Spleen (tissue), 7 donors: ENCODE data around the gene RPTOR.

Source experiments
- CTCF ChIP-seq, 11 experiments: fragments of 200-600 bp in 7 of 11; fragments of 450-650 bp in 4 of 11; sonication (generic) in 4 of 11; IDR thresholded peaks in 8 of 11; conservative IDR thresholded peaks in 3 of 11; 1 replicate in 7 of 11; 2 replicates in 4 of 11; pipeline versions ENCODE4 v1.4.0 to v1.8.0; 2016 to 2021; ENCODE audit warnings: antibody characterized with exemption in 11 of 11, inconsistent platforms in 4 of 11, mild to moderate bottlenecking in 1 of 11
- POLR2A ChIP-seq, 3 donors: fragments of 450-650 bp; IDR thresholded peaks; one replicate each; pipeline ENCODE4 v1.5.1; 2017; ENCODE audit warnings: antibody characterized with exemption in 3 of 3, mild to moderate bottlenecking in 1 of 3
- POLR2AphosphoS5 ChIP-seq, 3 donors: sonication (generic); formaldehyde crosslinking; IDR thresholded peaks; one replicate each; pipeline ENCODE4 v1.5.1; 2017; ENCODE audit warnings: antibody characterized with exemption in 3 of 3
- donor health status: DM: no; HTN: no; CAD: no; lungs with moderate emphysema.
- donor health status: DM: no; HTN: no; CAD: no.
- donor health status: DM: no; HTN: no; CAD: no.

GRCh38 chr17:80941743-80942422, 397.2 kb downstream of the RPTOR start:
- TF ChIP-seq POLR2AphosphoS5 (IDR thresholded peaks at IDR 0.05) (no peak), CTCF (IDR thresholded peaks at IDR 0.05 in 8 of 11, conservative IDR thresholded peaks at IDR 0.05 in 3 of 11) (peak in 1 of 11 experiments; percentile 0), POLR2A (IDR thresholded peaks at IDR 0.05) (no peak)
